ENCODE results near the gene PCSK1.

DNA sequence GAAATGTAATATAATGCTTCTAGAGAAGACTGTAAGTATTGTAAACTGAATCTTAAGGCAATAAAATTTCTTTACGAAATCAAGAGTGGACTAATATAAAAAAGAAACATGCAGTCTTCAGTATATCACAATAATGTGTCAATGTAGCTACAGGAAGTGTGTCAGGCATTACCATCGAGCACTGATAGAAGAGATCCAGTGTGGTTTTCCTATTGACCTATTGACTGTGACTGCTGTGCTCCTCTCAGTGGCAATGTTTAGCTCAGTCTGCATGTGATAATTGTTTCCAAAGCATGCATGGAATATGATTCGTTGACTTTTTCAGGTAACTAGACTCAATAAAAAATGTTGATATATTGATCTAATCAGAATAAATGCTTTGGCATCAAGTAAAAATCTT lies 20.3 kb upstream of the PCSK1 start:
- TF ChIP-seq, protein P1, sequence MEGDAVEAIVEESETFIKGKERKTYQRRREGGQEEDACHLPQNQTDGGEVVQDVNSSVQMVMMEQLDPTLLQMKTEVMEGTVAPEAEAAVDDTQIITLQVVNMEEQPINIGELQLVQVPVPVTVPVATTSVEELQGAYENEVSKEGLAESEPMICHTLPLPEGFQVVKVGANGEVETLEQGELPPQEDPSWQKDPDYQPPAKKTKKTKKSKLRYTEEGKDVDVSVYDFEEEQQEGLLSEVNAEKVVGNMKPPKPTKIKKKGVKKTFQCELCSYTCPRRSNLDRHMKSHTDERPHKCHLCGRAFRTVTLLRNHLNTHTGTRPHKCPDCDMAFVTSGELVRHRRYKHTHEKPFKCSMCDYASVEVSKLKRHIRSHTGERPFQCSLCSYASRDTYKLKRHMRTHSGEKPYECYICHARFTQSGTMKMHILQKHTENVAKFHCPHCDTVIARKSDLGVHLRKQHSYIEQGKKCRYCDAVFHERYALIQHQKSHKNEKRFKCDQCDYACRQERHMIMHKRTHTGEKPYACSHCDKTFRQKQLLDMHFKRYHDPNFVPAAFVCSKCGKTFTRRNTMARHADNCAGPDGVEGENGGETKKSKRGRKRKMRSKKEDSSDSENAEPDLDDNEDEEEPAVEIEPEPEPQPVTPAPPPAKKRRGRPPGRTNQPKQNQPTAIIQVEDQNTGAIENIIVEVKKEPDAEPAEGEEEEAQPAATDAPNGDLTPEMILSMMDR (IDR thresholded peaks at IDR 0.05): no peak
- TF ChIP-seq POLR2A (IDR thresholded peaks at IDR 0.05): no peak
- TF ChIP-seq POLR2AphosphoS5 (IDR thresholded peaks at IDR 0.05): no peak
- TF ChIP-seq EP300 (IDR thresholded peaks at IDR 0.05): no peak

All from stomach (tissue), 4 donors.